ENCODE measurements around the gene LRIT2. TPM values are rescaled to one million over a fixed set of nuclear protein-coding genes. Genes with fewer than 3 reads are reported as not detected.

The LRIT2 gene
- total RNA-seq, 1 donor from 2014 or later: not detected

GRCh38 chr10:84211566-84211965, 13.8 kb downstream of the LRIT2 start:
- Histone ChIP-seq H3K4me1 (ENCODE audit: control insufficient read depth in 3 of 3, insufficient read depth in 3 of 3, low read length in 3 of 3) (no peaks in the 10 kb centered on the region), H3K4me3 (ENCODE audit: low read length in 3 of 3) (no peak overlapping the region), H3K27ac (ENCODE audit: low read depth, low read length) (no peak overlapping the region), H3K9me3 (ENCODE audit: control insufficient read depth in 3 of 3, low read length in 3 of 3) (peaks cover 0 to 2% (median 0%) of the 10 kb centered on the region in 3 donors), H3K36me3 (ENCODE audit: control insufficient read depth in 3 of 3, insufficient read depth in 3 of 3, low read length in 3 of 3) (no peaks in the 10 kb centered on the region), H3K27me3 (ENCODE audit: control insufficient read depth in 3 of 3, insufficient read depth in 3 of 3, low read length in 3 of 3) (peaks cover 0 to 17% (median 5%) of the 10 kb centered on the region in 3 donors), H3K9ac (ENCODE audit: low read depth in 1 of 3, low read length in 3 of 3) (no peak overlapping the region)

GRCh38 chr10:84208023-84208422, 17.3 kb downstream of the LRIT2 start:
- Histone ChIP-seq H3K4me3 (ENCODE audit: low read length in 3 of 3) (no peak overlapping the region), H3K27me3 (ENCODE audit: control insufficient read depth in 3 of 3, insufficient read depth in 3 of 3, low read length in 3 of 3) (peaks cover 0 to 14% (median 12%) of the 10 kb centered on the region in 3 donors), H3K9ac (ENCODE audit: low read depth in 1 of 3, low read length in 3 of 3) (no peak overlapping the region), H3K27ac (ENCODE audit: low read depth, low read length) (no peak overlapping the region), H3K4me1 (ENCODE audit: control insufficient read depth in 3 of 3, insufficient read depth in 3 of 3, low read length in 3 of 3) (no peaks in the 10 kb centered on the region), H3K9me3 (ENCODE audit: control insufficient read depth in 3 of 3, low read length in 3 of 3) (peaks cover 0 to 2% (median 0%) of the 10 kb centered on the region in 3 donors), H3K36me3 (ENCODE audit: control insufficient read depth in 3 of 3, insufficient read depth in 3 of 3, low read length in 3 of 3) (no peaks in the 10 kb centered on the region)

- peaks cover 0 to 2% (median 0%) of the 10 kb centered on the region in 3 donors for H3K9me3 ChIP-seq (ENCODE audit: control insufficient read depth in 3 of 3, low read length in 3 of 3)
- H3K4me3 ChIP-seq (ENCODE audit: low read length in 3 of 3): no peak overlapping the region
- H3K27ac ChIP-seq (ENCODE audit: low read depth, low read length): no peak overlapping the region
- no peaks in the 10 kb centered on the region for H3K36me3 ChIP-seq (ENCODE audit: control insufficient read depth in 3 of 3, insufficient read depth in 3 of 3, low read length in 3 of 3)
- no peak overlapping the region for H3K9ac ChIP-seq (ENCODE audit: low read depth in 1 of 3, low read length in 3 of 3)
- H3K4me1 ChIP-seq (ENCODE audit: control insufficient read depth in 3 of 3, insufficient read depth in 3 of 3, low read length in 3 of 3): no peaks in the 10 kb centered on the region
- H3K27me3 ChIP-seq (ENCODE audit: control insufficient read depth in 3 of 3, insufficient read depth in 3 of 3, low read length in 3 of 3): peaks cover 0 to 13% (median 10%) of the 10 kb centered on the region in 3 donors
These were observed 19.4 kb downstream of the LRIT2 start for GRCh38 chr10:84205853-84206525.

- Histone ChIP-seq H3K36me3 (ENCODE audit: control insufficient read depth in 3 of 3, insufficient read depth in 3 of 3, low read length in 3 of 3) (no peaks in the 10 kb centered on the region), H3K9me3 (ENCODE audit: control insufficient read depth in 3 of 3, low read length in 3 of 3) (no peaks in the 10 kb centered on the region), H3K27ac (ENCODE audit: low read depth, low read length) (no peak overlapping the region), H3K4me3 (ENCODE audit: low read length in 3 of 3) (no peak overlapping the region), H3K9ac (ENCODE audit: low read depth in 1 of 3, low read length in 3 of 3) (no peak overlapping the region), H3K4me1 (ENCODE audit: control insufficient read depth in 3 of 3, insufficient read depth in 3 of 3, low read length in 3 of 3) (no peaks in the 10 kb centered on the region), H3K27me3 (ENCODE audit: control insufficient read depth in 3 of 3, insufficient read depth in 3 of 3, low read length in 3 of 3) (peaks cover 0 to 13% (median 5%) of the 10 kb centered on the region in 3 donors)
These were observed 20.1 kb downstream of the LRIT2 start for GRCh38 chr10:84205049-84205852.

GRCh38 chr10:84204610-84205009, 20.7 kb downstream of the LRIT2 start:
- H3K9me3 ChIP-seq (ENCODE audit: control insufficient read depth in 3 of 3, low read length in 3 of 3): no peaks in the 10 kb centered on the region
- H3K9ac ChIP-seq (ENCODE audit: low read depth in 1 of 3, low read length in 3 of 3): no peak overlapping the region
- H3K4me1 ChIP-seq (ENCODE audit: control insufficient read depth in 3 of 3, insufficient read depth in 3 of 3, low read length in 3 of 3): no peaks in the 10 kb centered on the region
- no peaks in the 10 kb centered on the region for H3K36me3 ChIP-seq (ENCODE audit: control insufficient read depth in 3 of 3, insufficient read depth in 3 of 3, low read length in 3 of 3)
- no peak overlapping the region for H3K27ac ChIP-seq (ENCODE audit: low read depth, low read length)
- no peak overlapping the region for H3K4me3 ChIP-seq (ENCODE audit: low read length in 3 of 3)
- peaks cover 0 to 13% (median 5%) of the 10 kb centered on the region in 3 donors for H3K27me3 ChIP-seq (ENCODE audit: control insufficient read depth in 3 of 3, insufficient read depth in 3 of 3, low read length in 3 of 3)

- H3K9ac ChIP-seq (ENCODE audit: low read depth in 1 of 3, low read length in 3 of 3): no peak overlapping the region
- H3K27ac ChIP-seq (ENCODE audit: low read depth, low read length): no peak overlapping the region
- H3K4me3 ChIP-seq (ENCODE audit: low read length in 3 of 3): no peak overlapping the region
- H3K36me3 ChIP-seq (ENCODE audit: control insufficient read depth in 3 of 3, insufficient read depth in 3 of 3, low read length in 3 of 3): no peaks in the 10 kb centered on the region
- H3K9me3 ChIP-seq (ENCODE audit: control insufficient read depth in 3 of 3, low read length in 3 of 3): no peaks in the 10 kb centered on the region
- no peaks in the 10 kb centered on the region for H3K4me1 ChIP-seq (ENCODE audit: control insufficient read depth in 3 of 3, insufficient read depth in 3 of 3, low read length in 3 of 3)
- H3K27me3 ChIP-seq (ENCODE audit: control insufficient read depth in 3 of 3, insufficient read depth in 3 of 3, low read length in 3 of 3): peaks cover 0 to 13% (median 5%) of the 10 kb centered on the region in 3 donors
These were observed 21.2 kb downstream of the LRIT2 start for GRCh38 chr10:84204122-84204521.

- Histone ChIP-seq H3K4me1 (ENCODE audit: control insufficient read depth in 3 of 3, insufficient read depth in 3 of 3, low read length in 3 of 3) (no peaks in the 10 kb centered on the region), H3K9ac (ENCODE audit: low read depth in 1 of 3, low read length in 3 of 3) (no peak overlapping the region), H3K9me3 (ENCODE audit: control insufficient read depth in 3 of 3, low read length in 3 of 3) (no peaks in the 10 kb centered on the region), H3K36me3 (ENCODE audit: control insufficient read depth in 3 of 3, insufficient read depth in 3 of 3, low read length in 3 of 3) (no peaks in the 10 kb centered on the region), H3K4me3 (ENCODE audit: low read length in 3 of 3) (no peak overlapping the region), H3K27me3 (ENCODE audit: control insufficient read depth in 3 of 3, insufficient read depth in 3 of 3, low read length in 3 of 3) (peaks cover 5 to 18% (median 16%) of the 10 kb centered on the region in 3 donors), H3K27ac (ENCODE audit: low read depth, low read length) (no peak overlapping the region)
These were observed 23.0 kb downstream of the LRIT2 start for GRCh38 chr10:84202349-84202748.

- H3K27me3 ChIP-seq (ENCODE audit: control insufficient read depth in 3 of 3, insufficient read depth in 3 of 3, low read length in 3 of 3): peaks cover 9 to 23% (median 22%) of the 10 kb centered on the region in 3 donors
These were observed 23.7 kb downstream of the LRIT2 start for GRCh38 chr10:84201682-84202081.

GRCh38 chr10:84201244-84201606, 24.1 kb downstream of the LRIT2 start:
- Histone ChIP-seq H3K9ac (ENCODE audit: low read depth in 1 of 3, low read length in 3 of 3) (no peak overlapping the region), H3K9me3 (ENCODE audit: control insufficient read depth in 3 of 3, low read length in 3 of 3) (no peaks in the 10 kb centered on the region), H3K27ac (ENCODE audit: low read depth, low read length) (no peak overlapping the region), H3K36me3 (ENCODE audit: control insufficient read depth in 3 of 3, insufficient read depth in 3 of 3, low read length in 3 of 3) (no peaks in the 10 kb centered on the region), H3K27me3 (ENCODE audit: control insufficient read depth in 3 of 3, insufficient read depth in 3 of 3, low read length in 3 of 3) (peaks cover 13 to 27% (median 24%) of the 10 kb centered on the region in 3 donors), H3K4me3 (ENCODE audit: low read length in 3 of 3) (no peak overlapping the region), H3K4me1 (ENCODE audit: control insufficient read depth in 3 of 3, insufficient read depth in 3 of 3, low read length in 3 of 3) (no peaks in the 10 kb centered on the region)

More at GRCh38 chr10:84201682-84202081, 23.7 kb downstream of the LRIT2 start:
- Histone ChIP-seq H3K9ac (ENCODE audit: low read depth in 1 of 3, low read length in 3 of 3) (no peak overlapping the region), H3K4me3 (ENCODE audit: low read length in 3 of 3) (no peak overlapping the region), H3K27ac (ENCODE audit: low read depth, low read length) (no peak overlapping the region), H3K36me3 (ENCODE audit: control insufficient read depth in 3 of 3, insufficient read depth in 3 of 3, low read length in 3 of 3) (no peaks in the 10 kb centered on the region), H3K9me3 (ENCODE audit: control insufficient read depth in 3 of 3, low read length in 3 of 3) (no peaks in the 10 kb centered on the region), H3K4me1 (ENCODE audit: control insufficient read depth in 3 of 3, insufficient read depth in 3 of 3, low read length in 3 of 3) (no peaks in the 10 kb centered on the region)
